GM18519 (cell line): ENCODE data around the gene CDC25B.

Source experiments
- ATAC-seq: cut with Tn5 transposase; IDR thresholded peaks from one replicate; pipeline ENCODE4 v1.9.1; 2021; ENCODE audit warnings: mild to moderate bottlenecking, moderate library complexity; ENCODE audit not compliant: unreplicated experiment, low FRiP score

CDC25B gene

GRCh38 chr20:3801846-3802245 lies 5.7 kb downstream of the CDC25B start:
- no peak for ATAC-seq

GRCh38 chr20:3802524-3803239 lies 6.6 kb downstream of the CDC25B start:
- no peak for ATAC-seq

- ATAC-seq = no peak
These were observed 7.2 kb downstream of the CDC25B start for GRCh38 chr20:3803289-3803688.

- no peak for ATAC-seq
These were observed 7.7 kb downstream of the CDC25B start for GRCh38 chr20:3803854-3804253.

GRCh38 chr20:3804254-3804751 lies 8.2 kb downstream of the CDC25B start:
- no peak for ATAC-seq

GRCh38 chr20:3804781-3805180 lies 8.7 kb downstream of the CDC25B start:
- no peak for ATAC-seq

GRCh38 chr20:3808544-3808943 lies 12.4 kb downstream of the CDC25B start:
- ATAC-seq = no peak

GRCh38 chr20:3811467-3812258 lies 15.6 kb downstream of the CDC25B start:
- ATAC-seq = no peak

- no peak for ATAC-seq
These were observed 16.2 kb downstream of the CDC25B start for GRCh38 chr20:3812259-3812681.

GRCh38 chr20:3812975-3813847 lies 17.1 kb downstream of the CDC25B start:
- no peak for ATAC-seq

- no peak for ATAC-seq
These were observed 17.9 kb downstream of the CDC25B start for GRCh38 chr20:3813848-3814581.

- no peak for ATAC-seq
These were observed 18.9 kb downstream of the CDC25B start for GRCh38 chr20:3814928-3815495.

GRCh38 chr20:3815703-3816315 lies 19.7 kb downstream of the CDC25B start:
- no peak for ATAC-seq

- no peak for ATAC-seq
These were observed 22.3 kb downstream of the CDC25B start for GRCh38 chr20:3818155-3819151.

GRCh38 chr20:3819411-3820047 lies 23.4 kb downstream of the CDC25B start:
- ATAC-seq = no peak

GRCh38 chr20:3820048-3820900 lies 24.2 kb downstream of the CDC25B start, which contains the start of gene AP5S1:
AP5S1 (plus strand) TSS chr20:3820547; CDS start chr20:3822118, 1,571 bp downstream.
- ATAC-seq = peak; percentile 67
